Neural cell (in vitro differentiated cells): ENCODE results near the gene HPS5.

Experiments used
- EZH2 ChIP-seq: fragments of 200-600, 300-800 bp; shearing (Covaris generic), sonication (generic); IDR thresholded peaks from 2 replicates; pipeline ENCODE4 v1.6.1; 2014; ENCODE audit warnings: antibody characterized with exemption, low read length, borderline replicate concordance, mild to moderate bottlenecking; ENCODE audit not compliant: insufficient read depth, poor library complexity, severe bottlenecking
- TAF1 ChIP-seq: IDR thresholded peaks from 2 replicates; pipeline ENCODE4 v1.6.1; 2012; ENCODE audit warnings: low read depth
- TF ChIP-seq, protein P1 (sequence below): fragments of 450-650 bp; IDR thresholded peaks from 2 replicates; pipeline ENCODE4 v1.5.1; 2014; ENCODE audit warnings: antibody characterized with exemption, mild to moderate bottlenecking, moderate library complexity; ENCODE audit not compliant: poor library complexity, severe bottlenecking

DNA sequence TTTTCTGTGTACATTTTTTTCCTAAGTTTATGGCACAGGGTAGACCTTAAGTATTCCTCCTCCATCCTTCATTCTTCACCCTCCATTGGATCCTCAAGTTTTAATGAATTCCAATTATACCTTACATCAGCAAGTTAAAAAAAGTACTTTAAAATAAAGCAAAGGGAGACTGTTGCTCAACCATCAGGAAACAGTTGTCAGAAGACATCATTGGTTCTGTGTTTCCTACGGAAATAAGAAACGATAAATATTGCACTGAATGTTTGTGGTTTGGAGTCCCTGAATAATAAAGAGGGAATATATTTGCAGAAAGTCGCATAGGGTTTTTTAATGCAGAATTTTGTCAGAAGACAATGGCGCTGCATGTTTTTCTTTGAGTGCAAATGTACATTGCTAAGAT is 44.3 kb upstream of the HPS5 start:
- TF ChIP-seq, protein P1, sequence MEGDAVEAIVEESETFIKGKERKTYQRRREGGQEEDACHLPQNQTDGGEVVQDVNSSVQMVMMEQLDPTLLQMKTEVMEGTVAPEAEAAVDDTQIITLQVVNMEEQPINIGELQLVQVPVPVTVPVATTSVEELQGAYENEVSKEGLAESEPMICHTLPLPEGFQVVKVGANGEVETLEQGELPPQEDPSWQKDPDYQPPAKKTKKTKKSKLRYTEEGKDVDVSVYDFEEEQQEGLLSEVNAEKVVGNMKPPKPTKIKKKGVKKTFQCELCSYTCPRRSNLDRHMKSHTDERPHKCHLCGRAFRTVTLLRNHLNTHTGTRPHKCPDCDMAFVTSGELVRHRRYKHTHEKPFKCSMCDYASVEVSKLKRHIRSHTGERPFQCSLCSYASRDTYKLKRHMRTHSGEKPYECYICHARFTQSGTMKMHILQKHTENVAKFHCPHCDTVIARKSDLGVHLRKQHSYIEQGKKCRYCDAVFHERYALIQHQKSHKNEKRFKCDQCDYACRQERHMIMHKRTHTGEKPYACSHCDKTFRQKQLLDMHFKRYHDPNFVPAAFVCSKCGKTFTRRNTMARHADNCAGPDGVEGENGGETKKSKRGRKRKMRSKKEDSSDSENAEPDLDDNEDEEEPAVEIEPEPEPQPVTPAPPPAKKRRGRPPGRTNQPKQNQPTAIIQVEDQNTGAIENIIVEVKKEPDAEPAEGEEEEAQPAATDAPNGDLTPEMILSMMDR, result no peak
- no peak for TF ChIP-seq TAF1
- TF ChIP-seq EZH2, result no peak
